OCI-LY7 (cell line): Measurements from ENCODE around the gene TAF1B. TPM values are rescaled to one million over a fixed set of nuclear protein-coding genes. Genes with fewer than 3 reads are reported as not detected.

Experiments
- BruUV-seq: library from RNA; stranded (reverse); fragments of 400-500 nt; replicated peaks from 2 replicates; lab custom pipeline; 2021; lab: Mats Ljungman, UMichigan
- CTCF ChIA-PET: fragments of 300-600 bp; sonication (Branson Sonifier 250); formaldehyde crosslinking; loops from one replicate; lab custom pipeline; 2022; ENCODE audit warnings: antibody characterized with exemption; ENCODE audit not compliant: unreplicated experiment; lab: Charles Lee
- POLR2A ChIA-PET: fragments of 300-600 bp; sonication (Branson Sonifier 250); formaldehyde crosslinking; loops from one replicate; lab custom pipeline; 2022; ENCODE audit warnings: antibody characterized with exemption; lab: Charles Lee
- DNase-seq: peaks from one replicate; pipeline ENCODE4 v3.0.0-alpha.2; 2015; ENCODE audit warnings: low spot score
- H2AFZ ChIP-seq: fragments of 200-600 bp; sonication (generic), shearing (Covaris generic); 2 replicates; pipeline ENCODE4 v1.6.1; 2014; ENCODE audit warnings: mild to moderate bottlenecking, antibody characterized with exemption, low read length, moderate library complexity
- H3K27ac ChIP-seq: fragments of 200-600 bp; sonication (generic); 2 replicates; pipeline ENCODE4 v1.5.1; 2014; ENCODE audit warnings: mixed run types, low read depth, mild to moderate bottlenecking, moderate library complexity, low read length, inconsistent platforms; ENCODE audit not compliant: poor library complexity, severe bottlenecking
- H3K36me3 ChIP-seq: fragments of 200-600 bp; sonication (generic); 2 replicates; pipeline ENCODE4 v1.6.1; 2014; ENCODE audit warnings: mild to moderate bottlenecking, antibody characterized with exemption, low read length, moderate library complexity, mixed read lengths; ENCODE audit not compliant: insufficient read depth
- H3K4me1 ChIP-seq: fragments of 200-600 bp; sonication (generic); 2 replicates; pipeline ENCODE4 v1.5.1; 2014; ENCODE audit warnings: mild to moderate bottlenecking, low read length; ENCODE audit not compliant: insufficient read depth, poor library complexity, severe bottlenecking
- H3K4me2 ChIP-seq: fragments of 200-600 bp; sonication (generic); 2 replicates; pipeline ENCODE4 v1.6.1; 2014; ENCODE audit warnings: mild to moderate bottlenecking, low read length
- H3K4me3 ChIP-seq: fragments of 200-600 bp; sonication (generic); 2 replicates; pipeline ENCODE4 v1.5.1; 2014; ENCODE audit warnings: mild to moderate bottlenecking, low read depth, low read length; ENCODE audit not compliant: poor library complexity, severe bottlenecking
- H3K79me2 ChIP-seq: fragments of 200-600 bp; sonication (generic); 2 replicates; pipeline ENCODE4 v1.6.1; 2016; ENCODE audit warnings: low read depth, mild to moderate bottlenecking, low read length, moderate library complexity, mixed read lengths; ENCODE audit not compliant: insufficient read depth
- H3K9me2 ChIP-seq: fragments of 200-600 bp; sonication (generic); 2 replicates; pipeline ENCODE4 v1.6.1; 2016; ENCODE audit warnings: mild to moderate bottlenecking, low read length, mixed read lengths; ENCODE audit not compliant: insufficient read depth
- H3K9me3 ChIP-seq: fragments of 200-600 bp; sonication (generic); 2 replicates; pipeline ENCODE4 v1.6.1; 2014; ENCODE audit warnings: mild to moderate bottlenecking, mixed run types, low read length, mixed read lengths
- H4K20me1 ChIP-seq: fragments of 200-600 bp; sonication (generic); 2 replicates; pipeline ENCODE4 v1.6.1; 2014; ENCODE audit warnings: mild to moderate bottlenecking, antibody characterized with exemption, low read length, moderate library complexity, mixed read lengths; ENCODE audit not compliant: insufficient read depth
- CTCF ChIP-seq: fragments of 200-600 bp; sonication (generic); conservative IDR thresholded peaks from 2 replicates; pipeline ENCODE4 v1.5.1; 2014; ENCODE audit warnings: mild to moderate bottlenecking, antibody characterized with exemption, low read length, moderate library complexity, mixed read lengths
- EZH2phosphoT487 ChIP-seq: fragments of 200-600 bp; sonication (generic); IDR thresholded peaks from 2 replicates; pipeline ENCODE4 v1.6.1; 2018; ENCODE audit warnings: low read depth, borderline replicate concordance, mild to moderate bottlenecking, mixed run types, antibody characterized with exemption, low read length, moderate library complexity, mixed read lengths
- intact Hi-C: fragments of 100-400 bp; cut with micrococcal nuclease; formaldehyde crosslinking; loops from one replicate; pipeline ENCODE4 v1.10.0; 2022; ENCODE audit not compliant: unreplicated experiment
- total RNA-seq, 2 experiments: library from RNA; depleted of rRNA in 1 of 2; stranded (reverse); fragments of >200 nt in 1 of 2; shearing (Covaris generic) in 1 of 2; gene quantifications; 2 replicates each; pipeline ENCODE4 v1.2.3, GENCODE V29; 2014 to 2022

Gene TAF1B
- total RNA-seq, 2 experiments from 2014 or later: 25.1 to 35.3 TPM

GRCh38 chr2:9815076-9815475, 28.2 kb upstream of the TAF1B start:
- Histone ChIP-seq H3K4me2 (no peak overlapping the region), H3K4me1 (no peaks in the 10 kb centered on the region), H3K27ac (no peak overlapping the region), H3K4me3 (no peak overlapping the region), H2AFZ (no peak overlapping the region), H3K36me3 (no peaks in the 10 kb centered on the region), H3K9me2 (no peaks in the 10 kb centered on the region), H3K9me3 (no peaks in the 10 kb centered on the region), H4K20me1 (no peaks in the 10 kb centered on the region), H3K79me2 (no peaks in the 10 kb centered on the region)
- POLR2A ChIA-PET: interaction anchor here (1.1 kb wide), 1 partner anchor 28 kb away, joined by 3 read pairs; the partner anchor contains the start of gene TAF1B
- DNase-seq: no peak
- TF ChIP-seq EZH2phosphoT487 (no peak), CTCF (no peak)
- CTCF ChIA-PET: no interaction called here
- intact Hi-C loops: no loop called here
- BruUV-seq: no TSS peak

GRCh38 chr2:9815844-9816279, 27.4 kb upstream of the TAF1B start:
- H4K20me1 ChIP-seq: no peaks in the 10 kb centered on the region
- intact Hi-C loops: no loop called here
- H3K79me2 ChIP-seq: no peaks in the 10 kb centered on the region
- no peaks in the 10 kb centered on the region for H3K36me3 ChIP-seq
- H3K9me3 ChIP-seq: no peaks in the 10 kb centered on the region
- H3K27ac ChIP-seq: no peak overlapping the region
- no peak overlapping the region for H3K4me2 ChIP-seq
- no peaks in the 10 kb centered on the region for H3K9me2 ChIP-seq
- H3K4me3 ChIP-seq: no peak overlapping the region
- BruUV-seq: no TSS peak
- TF ChIP-seq CTCF (no peak), EZH2phosphoT487 (no peak)
- CTCF ChIA-PET: no interaction called here
- no peak overlapping the region for H2AFZ ChIP-seq
- no peak for DNase-seq
- POLR2A ChIA-PET: interaction anchor here (0.7 kb wide), 1 partner anchor 141 kb away, joined by 3 read pairs; no protein-coding TSS in a partner anchor
- H3K4me1 ChIP-seq: no peaks in the 10 kb centered on the region

- Histone ChIP-seq H4K20me1 (no peaks in the 10 kb centered on the region), H3K79me2 (no peaks in the 10 kb centered on the region), H3K9me2 (no peaks in the 10 kb centered on the region), H3K4me1 (no peaks in the 10 kb centered on the region), H2AFZ (no peak overlapping the region), H3K9me3 (no peaks in the 10 kb centered on the region), H3K4me2 (no peak overlapping the region), H3K4me3 (no peak overlapping the region), H3K27ac (no peak overlapping the region), H3K36me3 (no peaks in the 10 kb centered on the region)
- CTCF ChIA-PET: interaction anchor here (0.6 kb wide), 1 partner anchor 102 kb away, joined by 3 read pairs; no protein-coding TSS in a partner anchor
- intact Hi-C loops: no loop called here
- POLR2A ChIA-PET: no interaction called here
- BruUV-seq: no TSS peak
- DNase-seq: no peak
- TF ChIP-seq EZH2phosphoT487 (no peak), CTCF (no peak)
Observed at GRCh38 chr2:9818097-9818496, 25.2 kb upstream of the TAF1B start.
